H1 (cell line): ENCODE results near the gene CCT6B. TPM values are rescaled to one million over a fixed set of nuclear protein-coding genes. Genes with fewer than 3 reads are reported as not detected.
A peak's percentile ranks its signal among the peaks of the same experiment; 100 is the strongest.

Experiments
- ASH2L ChIP-seq: fragments of 200-600, 300-600 bp; sonication (generic); IDR thresholded peaks from one replicate; pipeline ENCODE4 v1.7.1; 2017; ENCODE audit warnings: low read length
- BCL11A ChIP-seq, 2 experiments: IDR thresholded peaks; one replicate each; pipeline ENCODE4 v1.6.1; 2011; ENCODE audit warnings: low read depth in 2 of 2, low read length in 2 of 2, mild to moderate bottlenecking in 2 of 2
- BRCA1 ChIP-seq: IDR thresholded peaks from 2 replicates; pipeline ENCODE4 v1.6.1; 2012; ENCODE audit warnings: low read depth, low read length, improper control_type of control experiment
- CHD1 ChIP-seq: IDR thresholded peaks from 2 replicates; pipeline ENCODE4 v1.6.1; 2012; ENCODE audit warnings: low read depth, low read length, improper control_type of control experiment
- CREB1 ChIP-seq: IDR thresholded peaks from 2 replicates; pipeline ENCODE4 v1.6.1; 2012; ENCODE audit warnings: inconsistent platforms
- CTBP2 ChIP-seq: IDR thresholded peaks from 2 replicates; pipeline ENCODE4 v1.7.0; 2011; ENCODE audit warnings: borderline replicate concordance, mild to moderate bottlenecking, moderate library complexity, mixed read lengths, low read length; ENCODE audit not compliant: insufficient read depth, insufficient read length
- EP300 ChIP-seq, 2 experiments: IDR thresholded peaks; 1 replicate in 1 of 2; 2 replicates in 1 of 2; pipeline ENCODE4 v1.6.1; 2011 to 2012; ENCODE audit warnings: low read depth in 2 of 2, low read length in 2 of 2, mild to moderate bottlenecking in 2 of 2, borderline replicate concordance in 1 of 2, inconsistent platforms in 1 of 2, moderate library complexity in 1 of 2
- EZH2 ChIP-seq: fragments of 200-600 bp; sonication (generic); IDR thresholded peaks from 2 replicates; pipeline ENCODE4 v1.7.1; 2012; ENCODE audit warnings: low read depth, mild to moderate bottlenecking, moderate library complexity, low read length, inconsistent platforms; ENCODE audit not compliant: severe bottlenecking
- HDAC2 ChIP-seq, 2 experiments: fragments of 300-600 bp in 1 of 2; sonication (generic) in 1 of 2; IDR thresholded peaks; 2 replicates each; pipeline ENCODE4 v1.6.1; 2011 to 2012; ENCODE audit warnings: low read depth in 2 of 2, low read length in 2 of 2, mild to moderate bottlenecking in 2 of 2, moderate library complexity in 2 of 2, borderline replicate concordance in 1 of 2, inconsistent platforms in 1 of 2
- JUND ChIP-seq: IDR thresholded peaks from 2 replicates; pipeline ENCODE4 v1.6.1; 2011; ENCODE audit warnings: mild to moderate bottlenecking, improper control_type of control experiment, low read length
- KDM5A ChIP-seq: fragments of 200-600 bp; IDR thresholded peaks from 2 replicates; pipeline ENCODE4 v1.7.1; 2012; ENCODE audit warnings: mild to moderate bottlenecking, low read length, inconsistent platforms, mixed read lengths
- NANOG ChIP-seq: IDR thresholded peaks from 2 replicates; pipeline ENCODE4 v1.6.1; 2011; ENCODE audit warnings: low read length, low read depth, mild to moderate bottlenecking, inconsistent platforms; ENCODE audit not compliant: insufficient read depth, poor library complexity, severe bottlenecking
- POLR2AphosphoS5 ChIP-seq: IDR thresholded peaks from 2 replicates; pipeline ENCODE4 v1.6.1; 2011; ENCODE audit warnings: low read depth, low read length
- SIN3A ChIP-seq, 2 experiments: IDR thresholded peaks in 1 of 2; conservative IDR thresholded peaks in 1 of 2; 2 replicates each; pipeline ENCODE4 v1.6.1; 2011 to 2012; ENCODE audit warnings: low read length in 2 of 2, improper control_type of control experiment in 1 of 2, low read depth in 1 of 2, mild to moderate bottlenecking in 1 of 2
- SIX5 ChIP-seq: IDR thresholded peaks from 2 replicates; pipeline ENCODE4 v1.6.1; 2011; ENCODE audit warnings: mild to moderate bottlenecking, low read depth, low read length
- TAF1 ChIP-seq: IDR thresholded peaks from 2 replicates; pipeline ENCODE4 v1.6.1; 2011; ENCODE audit warnings: mild to moderate bottlenecking, low read depth, low read length
- YY1 ChIP-seq: IDR thresholded peaks from 2 replicates; pipeline ENCODE4 v1.6.1; 2011; ENCODE audit warnings: low read depth, mild to moderate bottlenecking, low read length
- polyA plus RNA-seq, 7 experiments: library from polyadenylated mRNA; depleted of rRNA in 3 of 7; stranded (reverse) in 5 of 7; unstranded in 2 of 7; fragments of >200 nt in 5 of 7; fragments of 200-250 nt in 2 of 7; gene quantifications; 1 replicate in 5 of 7; 2 replicates in 1 of 7; 4 replicates in 1 of 7; pipeline versions ENCODE4 v1.2.1 to v1.2.3, GENCODE V29; 2011 to 2013; ENCODE audit warnings: missing spikeins in 2 of 7, mixed read lengths in 2 of 7
- total RNA-seq: library from RNA; stranded (reverse); fragmentation: NEBNext Ultra II Directional; extraction: Animal tissue kit (Norgen Biotek cat#: 25700); gene quantifications from 2 replicates; pipeline ENCODE4 v1.2.1, GENCODE V29; 2021
- TF ChIP-seq, protein P1 (sequence below): IDR thresholded peaks from 2 replicates; pipeline ENCODE4 v1.6.1; 2012; ENCODE audit warnings: low read length, inconsistent platforms
- TF ChIP-seq, protein P2 (sequence below), 3 experiments: IDR thresholded peaks; 1 replicate in 2 of 3; 2 replicates in 1 of 3; pipeline versions ENCODE4 v1.5.1 to v1.6.1; 2011; ENCODE audit warnings: low read length in 3 of 3, mild to moderate bottlenecking in 3 of 3, inconsistent platforms in 2 of 3, low read depth in 1 of 3, moderate library complexity in 1 of 3; ENCODE audit not compliant: insufficient read depth in 1 of 3; ENCODE audit errors: control extremely low read depth in 1 of 3

The CCT6B gene
- total and polyA plus RNA-seq, 2 of the 8 experiments (the other 6 are each of a cell fraction or from before 2014, with no cell fraction given): 0.67 to 1.3 TPM

DNA sequence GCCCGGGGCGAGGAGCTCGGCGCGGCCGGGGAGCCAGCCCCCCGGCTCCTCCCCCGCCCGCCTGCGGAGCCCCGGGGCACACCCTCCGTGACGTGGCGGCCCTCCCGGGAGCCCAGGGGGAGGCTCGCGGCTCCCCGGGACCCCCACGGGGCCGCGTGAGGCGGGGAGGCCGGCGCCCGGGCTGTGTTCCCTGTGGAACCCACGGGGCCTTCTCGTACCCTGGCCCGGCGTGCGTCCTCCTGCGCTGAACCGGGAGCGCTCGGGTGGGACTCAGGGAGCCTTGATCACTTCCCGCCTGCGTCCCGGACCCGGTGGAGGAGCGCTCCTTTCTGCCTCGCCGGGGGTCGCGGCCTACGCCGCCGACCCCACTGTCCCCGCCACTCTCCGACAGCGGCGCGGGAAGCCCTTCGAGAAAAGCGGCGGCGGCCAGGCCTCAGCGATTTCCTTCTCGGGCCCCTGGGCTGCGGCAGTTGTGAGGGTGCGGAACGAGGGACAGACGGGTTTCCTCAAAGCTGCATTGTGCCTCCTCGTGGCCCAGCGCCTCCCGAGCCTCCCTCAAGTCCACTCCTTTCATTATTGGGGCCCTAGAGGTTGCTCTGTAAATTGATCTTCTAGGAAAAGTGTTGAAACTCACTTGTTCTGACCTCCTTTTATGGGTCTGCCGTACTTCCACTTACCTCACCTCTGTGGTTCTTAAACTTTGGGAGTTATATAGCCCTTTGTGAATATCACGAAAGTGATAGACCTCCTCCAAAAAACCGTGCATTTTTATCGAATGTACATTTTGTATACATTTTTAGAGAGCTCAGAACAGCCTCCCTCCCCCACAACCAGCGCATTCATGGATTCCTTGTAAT lies 19.6 kb upstream of the CCT6B start (continued):
- TF ChIP-seq KDM5A: no peak
- 0 out of 2 replicates have a peak, but pooled peaks have one; percentile 5 for TF ChIP-seq CREB1
- TF ChIP-seq, protein P1, sequence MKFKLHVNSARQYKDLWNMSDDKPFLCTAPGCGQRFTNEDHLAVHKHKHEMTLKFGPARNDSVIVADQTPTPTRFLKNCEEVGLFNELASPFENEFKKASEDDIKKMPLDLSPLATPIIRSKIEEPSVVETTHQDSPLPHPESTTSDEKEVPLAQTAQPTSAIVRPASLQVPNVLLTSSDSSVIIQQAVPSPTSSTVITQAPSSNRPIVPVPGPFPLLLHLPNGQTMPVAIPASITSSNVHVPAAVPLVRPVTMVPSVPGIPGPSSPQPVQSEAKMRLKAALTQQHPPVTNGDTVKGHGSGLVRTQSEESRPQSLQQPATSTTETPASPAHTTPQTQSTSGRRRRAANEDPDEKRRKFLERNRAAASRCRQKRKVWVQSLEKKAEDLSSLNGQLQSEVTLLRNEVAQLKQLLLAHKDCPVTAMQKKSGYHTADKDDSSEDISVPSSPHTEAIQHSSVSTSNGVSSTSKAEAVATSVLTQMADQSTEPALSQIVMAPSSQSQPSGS: no peak
- no peak for TF ChIP-seq CHD1
- no peak for TF ChIP-seq BCL11A (IDR thresholded peaks at IDR 0.05; ENCODE audit: low read depth in 2 of 2, low read length in 2 of 2)
- TF ChIP-seq SIX5: no peak
- TF ChIP-seq EZH2: no peak
- TF ChIP-seq, protein P2, sequence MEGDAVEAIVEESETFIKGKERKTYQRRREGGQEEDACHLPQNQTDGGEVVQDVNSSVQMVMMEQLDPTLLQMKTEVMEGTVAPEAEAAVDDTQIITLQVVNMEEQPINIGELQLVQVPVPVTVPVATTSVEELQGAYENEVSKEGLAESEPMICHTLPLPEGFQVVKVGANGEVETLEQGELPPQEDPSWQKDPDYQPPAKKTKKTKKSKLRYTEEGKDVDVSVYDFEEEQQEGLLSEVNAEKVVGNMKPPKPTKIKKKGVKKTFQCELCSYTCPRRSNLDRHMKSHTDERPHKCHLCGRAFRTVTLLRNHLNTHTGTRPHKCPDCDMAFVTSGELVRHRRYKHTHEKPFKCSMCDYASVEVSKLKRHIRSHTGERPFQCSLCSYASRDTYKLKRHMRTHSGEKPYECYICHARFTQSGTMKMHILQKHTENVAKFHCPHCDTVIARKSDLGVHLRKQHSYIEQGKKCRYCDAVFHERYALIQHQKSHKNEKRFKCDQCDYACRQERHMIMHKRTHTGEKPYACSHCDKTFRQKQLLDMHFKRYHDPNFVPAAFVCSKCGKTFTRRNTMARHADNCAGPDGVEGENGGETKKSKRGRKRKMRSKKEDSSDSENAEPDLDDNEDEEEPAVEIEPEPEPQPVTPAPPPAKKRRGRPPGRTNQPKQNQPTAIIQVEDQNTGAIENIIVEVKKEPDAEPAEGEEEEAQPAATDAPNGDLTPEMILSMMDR (IDR thresholded peaks at IDR 0.05; ENCODE audit: control extremely low read depth in 1 of 3, insufficient read depth in 1 of 3, low read depth in 1 of 3, low read length in 3 of 3): peak; percentile 19 to 26 (median 24); a peak in 3 of 4 replicates
- TF ChIP-seq TAF1: no peak; the same call in 1 of the 2 replicates
- no peak for TF ChIP-seq ASH2L
- TF ChIP-seq JUND: no peak
- no peak for TF ChIP-seq CTBP2
- TF ChIP-seq BRCA1: no peak
- TF ChIP-seq NANOG: no peak
- no peak for TF ChIP-seq EP300 (IDR thresholded peaks at IDR 0.05; ENCODE audit: borderline replicate concordance in 1 of 2, low read depth in 2 of 2, low read length in 2 of 2)
- TF ChIP-seq HDAC2 (IDR thresholded peaks at IDR 0.05; ENCODE audit: borderline replicate concordance in 1 of 2, low read depth in 2 of 2, low read length in 2 of 2): 0 out of 4 replicates have a peak, but pooled peaks of 1 of the 2 experiments have one; percentile 22
- no peak; a peak in 1 of 4 replicates for TF ChIP-seq SIN3A (conservative IDR thresholded peaks at IDR 0.05 in 1 of 2, IDR thresholded peaks at IDR 0.05 in 1 of 2; ENCODE audit: low read depth in 1 of 2, low read length in 2 of 2)
- peak; percentile 58 for TF ChIP-seq POLR2AphosphoS5
- TF ChIP-seq YY1: no peak
